NCI-H1930 (cell line): ENCODE results near the gene RET.

Source experiments
- DNase-seq, 2 experiments: peaks; one replicate each; lab custom pipeline; 2025; lab: John Stamatoyannopoulos, UW

Gene RET

DNA sequence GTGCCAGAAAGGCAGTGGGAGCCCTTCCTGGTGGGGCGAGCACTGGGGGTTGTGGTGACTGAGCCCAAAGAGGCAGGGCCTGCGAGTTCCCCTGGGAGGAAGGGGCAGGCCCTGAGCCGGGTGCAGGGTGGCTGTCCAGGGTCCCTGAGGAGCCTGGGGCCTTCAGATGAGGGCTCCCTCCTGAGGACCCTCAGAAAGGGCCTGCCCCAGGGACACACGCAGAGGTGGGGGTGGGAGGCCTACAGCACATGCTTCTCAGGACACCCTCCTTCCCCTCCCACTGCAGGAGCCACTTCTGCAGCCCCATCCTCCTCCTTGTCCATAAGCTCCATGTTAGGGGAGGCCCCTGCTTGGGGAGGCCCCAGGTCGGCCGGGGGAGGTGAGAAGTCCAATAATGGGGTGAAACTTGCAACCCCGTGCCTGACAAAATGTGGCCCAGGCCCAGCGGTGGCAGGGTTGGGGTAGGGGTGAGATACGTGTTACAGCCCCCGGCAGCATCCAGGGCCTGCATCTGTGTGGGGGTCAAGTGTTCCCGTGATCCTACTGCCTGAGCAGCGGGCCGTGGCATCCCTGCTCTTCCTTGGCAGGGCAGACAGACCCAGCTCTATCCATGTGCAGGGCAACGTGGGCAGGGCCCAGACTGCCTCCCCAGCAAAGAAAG lies 31.8 kb upstream of the RET start:
- no peak for DNase-seq

DNA sequence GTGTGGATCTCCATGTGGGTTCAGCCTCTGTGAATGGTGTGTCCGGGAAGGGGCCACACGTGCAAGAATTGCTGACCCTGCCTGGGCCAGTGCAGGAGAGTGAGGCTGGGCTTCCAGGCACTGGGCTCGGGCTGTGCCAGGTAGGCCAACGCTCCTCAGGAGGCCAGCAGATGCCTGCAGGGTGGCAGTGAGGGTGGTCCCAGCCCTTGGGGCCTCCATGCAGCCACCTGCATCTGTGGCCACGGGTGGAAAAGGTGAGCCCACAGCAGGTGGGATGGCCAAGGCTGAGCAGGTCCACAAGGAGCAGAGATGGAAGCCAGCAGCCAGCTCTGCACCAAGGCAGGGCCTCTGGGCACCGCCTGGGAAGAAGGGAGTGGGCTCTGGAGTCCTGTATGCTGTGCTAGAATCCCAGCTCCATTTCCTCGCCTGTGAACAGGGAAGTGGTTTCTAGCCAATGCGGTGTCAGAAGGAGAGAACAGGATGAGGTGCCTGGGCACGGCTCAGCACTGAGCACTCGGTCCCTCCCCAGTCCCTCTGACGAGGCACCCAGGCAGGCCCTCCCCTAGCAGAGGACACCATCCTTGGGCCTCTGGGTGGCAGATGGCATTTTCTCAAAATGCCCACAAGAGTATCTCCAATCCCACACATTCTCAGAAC lies 31.1 kb upstream of the RET start:
- no peak for DNase-seq

DNA sequence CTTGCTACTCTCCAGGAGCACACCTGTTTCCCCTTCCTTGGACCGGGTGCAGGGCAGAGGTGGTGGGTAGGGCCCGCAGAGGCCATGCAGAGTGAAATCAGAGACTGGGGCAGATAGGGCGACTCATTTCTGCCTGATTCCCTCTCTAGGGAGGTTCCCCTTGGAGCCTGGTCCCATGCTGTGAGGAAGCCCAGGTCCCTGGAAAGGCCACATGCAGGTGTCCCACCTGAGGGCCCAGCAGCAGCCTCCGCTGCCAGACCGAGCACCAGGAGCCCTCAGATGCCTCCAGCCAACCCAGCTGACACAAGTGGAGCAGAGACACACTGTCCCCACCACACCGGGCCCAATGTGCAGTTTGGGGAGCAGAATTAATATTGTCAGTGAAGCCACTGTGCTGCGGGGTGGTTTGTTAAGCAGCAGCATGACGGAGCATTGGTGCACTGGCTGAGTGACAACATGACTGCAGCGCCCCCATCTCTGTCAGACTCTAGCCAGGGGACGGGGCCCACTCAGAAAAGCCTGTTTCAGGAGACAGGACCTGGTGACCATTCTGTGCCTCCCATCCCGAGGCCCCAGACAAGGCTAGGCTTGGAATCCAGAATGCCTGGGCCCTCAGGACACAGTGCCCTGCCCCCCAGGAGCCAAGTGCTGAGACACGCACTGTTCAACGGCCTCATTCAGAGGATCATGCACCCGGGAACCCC lies 30.4 kb upstream of the RET start:
- no peak for DNase-seq

- no peak for DNase-seq
Measured at GRCh38 chr10:43047288-43047970, 29.4 kb upstream of the RET start.

GRCh38 chr10:43048301-43049051 lies 28.4 kb upstream of the RET start:
- DNase-seq = no peak

- no peak for DNase-seq
Measured at GRCh38 chr10:43049081-43049551, 27.8 kb upstream of the RET start.

DNA sequence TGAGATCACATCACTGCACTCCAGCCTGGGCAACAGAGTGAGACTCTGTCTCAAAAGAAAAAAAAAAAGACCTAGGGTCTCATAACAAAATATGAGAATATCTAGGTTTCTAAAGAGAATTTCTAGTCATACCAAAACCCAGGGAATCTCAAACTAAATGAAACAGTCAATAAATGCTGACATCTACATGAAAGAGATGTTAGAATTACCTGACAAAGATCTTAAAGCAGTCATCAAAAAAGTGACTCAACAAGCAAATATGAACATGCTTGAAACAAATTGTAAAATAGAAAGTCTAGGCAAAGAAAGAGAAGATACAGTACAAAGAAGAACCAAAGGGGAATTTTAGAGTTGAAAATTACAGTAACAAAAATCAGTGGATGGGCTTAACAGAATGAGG lies 26.9 kb upstream of the RET start:
- DNase-seq = no peak

GRCh38 chr10:43053825-43054224 lies 23.0 kb upstream of the RET start:
- DNase-seq = no peak

GRCh38 chr10:43054593-43054992 lies 22.3 kb upstream of the RET start:
- no peak for DNase-seq

DNA sequence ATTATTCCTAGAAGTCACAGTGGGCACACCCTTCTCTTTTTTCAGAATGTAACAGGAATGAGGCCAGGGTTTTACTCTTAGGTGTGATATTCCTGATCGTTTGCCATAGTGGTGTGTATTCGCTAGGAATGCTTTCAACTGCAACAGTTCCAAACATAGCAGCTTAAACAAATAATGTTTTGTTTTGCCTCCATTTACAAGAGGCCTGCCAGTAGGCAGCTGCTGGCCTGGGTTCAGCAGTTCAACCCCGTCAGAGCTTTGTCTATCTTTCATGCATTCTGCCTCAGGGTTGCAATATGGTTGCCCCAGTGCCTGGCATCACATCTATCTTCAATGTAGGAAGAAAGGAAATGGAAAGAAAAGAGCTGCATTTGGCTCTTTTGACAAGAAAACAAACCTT lies 21.7 kb upstream of the RET start:
- DNase-seq = no peak

DNA sequence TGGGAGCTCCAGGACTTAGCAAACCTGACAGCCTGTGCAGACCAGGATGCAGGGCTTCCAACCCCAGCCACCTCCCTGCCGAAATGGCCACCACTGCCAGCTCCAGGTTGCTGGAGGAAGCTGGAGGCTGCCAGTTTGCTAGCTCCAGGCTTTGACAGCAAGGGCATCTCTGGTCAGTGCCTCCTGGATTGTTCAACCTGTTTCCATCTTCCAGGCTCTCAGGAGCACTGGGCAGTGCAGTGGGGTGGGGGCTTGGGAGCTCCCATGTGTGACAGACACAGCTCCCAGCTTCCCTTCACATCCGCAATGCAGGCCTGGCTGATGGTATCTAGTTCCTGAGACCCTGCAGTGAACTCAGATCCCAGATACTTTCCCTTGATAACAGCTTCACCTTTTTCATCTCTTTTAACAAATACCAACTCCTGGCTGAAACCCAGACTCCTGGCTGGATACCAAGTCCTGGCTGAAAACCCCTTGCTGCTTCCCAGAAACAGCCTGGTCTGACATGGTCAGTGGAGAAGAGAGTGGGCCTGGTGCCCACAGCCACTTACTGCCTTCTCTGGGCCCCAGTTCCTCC lies 20.8 kb upstream of the RET start:
- DNase-seq = no peak

- no peak for DNase-seq
Measured at GRCh38 chr10:43056568-43057011, 20.3 kb upstream of the RET start.

DNA sequence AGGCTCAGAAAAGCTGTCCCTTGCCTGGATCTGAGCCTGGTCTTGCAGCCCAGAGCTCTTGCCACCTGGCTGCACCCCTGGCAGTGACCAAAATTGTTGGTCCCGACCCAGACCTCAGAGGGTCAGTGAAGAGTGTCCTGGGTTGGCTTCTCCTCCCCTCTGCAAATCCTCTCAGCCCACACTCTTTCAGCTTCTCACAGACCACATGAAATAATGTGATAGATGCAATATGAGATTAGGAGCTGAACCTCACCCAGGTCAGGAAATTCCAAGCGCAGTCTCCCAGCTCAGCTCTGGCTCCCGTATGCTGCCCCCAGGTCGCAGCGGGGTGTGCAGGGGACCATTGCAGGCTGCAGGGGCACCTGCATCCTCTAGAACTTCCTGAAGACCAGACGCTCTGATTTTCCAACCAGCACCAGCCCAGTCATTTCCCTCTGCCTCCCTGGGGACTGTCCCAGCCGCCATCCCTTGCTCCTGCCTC lies 19.6 kb upstream of the RET start:
- DNase-seq = no peak

DNA sequence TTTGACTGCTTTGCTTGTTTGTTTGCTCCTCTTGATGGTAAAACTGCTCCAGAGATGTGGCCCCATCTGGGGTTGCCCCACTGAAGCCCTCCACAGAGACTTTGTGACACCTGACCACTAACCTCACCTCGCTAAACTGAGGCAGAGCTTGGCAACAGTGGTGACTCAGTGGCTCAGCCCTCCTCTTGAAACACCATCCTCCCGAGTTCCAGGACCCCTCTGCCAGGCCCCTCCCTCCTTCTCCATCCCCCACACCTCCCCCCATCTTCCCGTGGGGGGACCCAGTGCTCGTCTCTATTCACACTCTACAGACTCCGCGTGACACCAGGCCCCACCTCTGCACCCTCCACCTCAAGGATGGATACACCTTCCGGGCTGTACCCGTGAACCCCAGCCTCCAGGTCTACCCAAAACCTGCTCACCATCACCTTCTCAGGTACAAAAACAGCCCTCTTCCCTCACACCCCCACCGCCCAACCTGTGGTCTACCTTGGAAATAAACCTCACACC lies 19.0 kb upstream of the RET start:
- DNase-seq = no peak

DNA sequence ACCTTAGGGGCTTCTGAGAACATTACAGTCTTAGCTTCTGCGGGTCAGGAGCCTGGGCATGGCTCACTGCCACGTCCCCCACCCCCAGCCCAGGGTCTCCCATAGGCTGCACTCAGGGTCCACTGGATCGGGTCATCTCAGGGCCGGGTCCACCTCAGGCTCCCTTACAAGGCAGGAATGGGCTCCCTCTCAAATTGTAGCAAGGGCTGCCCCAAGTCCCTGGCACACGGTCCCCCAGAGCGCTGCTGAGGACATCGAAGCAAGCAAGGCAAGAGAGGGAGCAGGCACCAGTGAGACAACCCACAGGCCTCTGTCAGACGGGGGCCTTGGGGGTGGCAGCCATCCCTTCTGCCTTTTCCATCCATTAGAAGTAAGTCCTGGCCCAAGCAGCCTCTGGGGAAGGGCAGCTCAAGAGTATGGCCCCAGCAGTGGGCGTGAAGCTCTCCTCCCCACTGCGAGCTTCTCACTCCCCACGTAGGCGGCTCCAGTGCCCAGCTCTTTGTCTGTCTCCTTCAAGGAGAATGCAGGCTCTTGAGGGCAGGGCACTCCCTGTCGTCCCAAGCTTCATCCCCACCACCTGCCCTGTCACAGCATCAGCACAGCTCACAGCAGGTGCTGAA lies 18.0 kb upstream of the RET start:
- DNase-seq = no peak

DNA sequence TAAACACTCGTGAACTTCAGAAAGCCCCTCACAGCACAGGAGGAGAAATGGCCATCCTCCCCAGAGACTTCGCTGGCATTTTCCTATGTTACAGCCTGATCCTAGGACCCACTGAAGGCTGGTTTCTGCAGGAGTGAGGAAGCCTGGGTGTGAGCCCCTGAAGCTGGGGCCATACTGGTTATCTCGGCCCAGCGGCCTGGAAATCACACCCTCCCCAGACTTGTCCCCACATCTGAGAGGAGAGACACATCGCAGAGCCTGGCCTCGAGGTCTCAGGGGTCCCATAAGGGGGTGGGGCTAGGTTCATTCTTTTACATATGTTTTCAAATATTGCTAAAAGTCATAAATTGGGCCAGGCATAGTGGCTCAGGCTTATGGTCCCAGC lies 17.5 kb upstream of the RET start:
- no peak for DNase-seq

GRCh38 chr10:43059828-43060227 lies 17.0 kb upstream of the RET start:
- no peak for DNase-seq

- no peak for DNase-seq
Measured at GRCh38 chr10:43060291-43060690, 16.6 kb upstream of the RET start.

GRCh38 chr10:43061331-43061730 lies 15.5 kb upstream of the RET start:
- DNase-seq = no peak

GRCh38 chr10:43061760-43062159 lies 15.1 kb upstream of the RET start:
- DNase-seq = no peak
